HG03558 (cell line): ENCODE measurements around the gene HTR1D.
"Not testable (repeated sequence)": the region's sequence is repeated elsewhere in the genome, so short reads cannot be mapped to it uniquely, and the experiment has no call there.

Experiments used
- ATAC-seq: cut with Tn5 transposase; IDR thresholded peaks from one replicate; pipeline ENCODE4 v1.9.1; 2021; ENCODE audit warnings: moderate number of reproducible peaks; ENCODE audit not compliant: unreplicated experiment; ENCODE audit errors: extremely low read depth

HTR1D gene

GRCh38 chr1:23217421-23218115 lies at the start of gene HTR1D:
HTR1D (minus strand) TSS chr1:23217502; CDS start chr1:23194219, 23,283 bp downstream.
- ATAC-seq, result no peak

GRCh38 chr1:23263380-23263887 lies 46.1 kb upstream of the HTR1D start:
- ATAC-seq, result no peak

GRCh38 chr1:23258082-23258481 lies 40.8 kb upstream of the HTR1D start:
- not testable (repeated sequence) for ATAC-seq

GRCh38 chr1:23257371-23257770 lies 40.1 kb upstream of the HTR1D start:
- not testable (repeated sequence) for ATAC-seq

GRCh38 chr1:23254584-23254983 lies 37.3 kb upstream of the HTR1D start:
- no peak for ATAC-seq

- no peak for ATAC-seq
Observed at GRCh38 chr1:23251812-23252211, 34.5 kb upstream of the HTR1D start.

GRCh38 chr1:23249787-23250454 lies 32.6 kb upstream of the HTR1D start:
- no peak for ATAC-seq

GRCh38 chr1:23247276-23247675 lies 30.0 kb upstream of the HTR1D start:
- no peak for ATAC-seq

- ATAC-seq, result no peak
Observed at GRCh38 chr1:23246274-23246673, 29.0 kb upstream of the HTR1D start.

GRCh38 chr1:23244256-23244761 lies 27.0 kb upstream of the HTR1D start:
- no peak for ATAC-seq

- no peak for ATAC-seq
Observed at GRCh38 chr1:23242414-23242813, 25.1 kb upstream of the HTR1D start.

GRCh38 chr1:23239638-23240295 lies 22.5 kb upstream of the HTR1D start:
- ATAC-seq, result no peak

GRCh38 chr1:23238565-23238964 lies 21.3 kb upstream of the HTR1D start:
- no peak for ATAC-seq

- no peak for ATAC-seq
Observed at GRCh38 chr1:23237508-23237907, 20.2 kb upstream of the HTR1D start.

GRCh38 chr1:23227806-23228205 lies 10.5 kb upstream of the HTR1D start:
- ATAC-seq, result no peak

- ATAC-seq, result no peak
Observed at GRCh38 chr1:23224739-23225648, 7.7 kb upstream of the HTR1D start.

- ATAC-seq, result not testable (repeated sequence)
Observed at GRCh38 chr1:23223963-23224362, 6.7 kb upstream of the HTR1D start.

- ATAC-seq, result not testable (repeated sequence)
Observed at GRCh38 chr1:23223490-23223951, 6.2 kb upstream of the HTR1D start.

- no peak for ATAC-seq
Observed at GRCh38 chr1:23222742-23223141, 5.4 kb upstream of the HTR1D start.

- no peak for ATAC-seq
Observed at GRCh38 chr1:23222331-23222730, 5.0 kb upstream of the HTR1D start.
